ENCODE results near the gene PDCD1LG2.

PDCD1LG2 gene

DNA sequence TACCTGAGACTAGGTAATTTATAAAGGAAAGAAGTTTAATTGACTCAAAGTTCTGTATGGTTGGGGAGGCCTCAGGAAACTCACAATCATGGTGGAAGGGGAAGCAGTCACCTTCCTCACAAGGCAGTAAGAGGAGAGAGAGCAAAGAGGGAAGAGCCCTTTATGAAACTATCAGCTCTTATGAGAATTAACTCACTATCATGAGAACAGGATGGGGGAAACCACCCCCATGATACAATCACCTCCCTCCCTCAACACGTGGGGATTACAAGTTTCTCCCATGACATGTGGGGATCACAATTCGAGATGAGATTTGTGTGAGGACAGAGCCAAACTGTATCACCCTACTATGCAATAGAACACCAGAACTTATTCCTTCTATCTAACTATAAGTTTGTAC lies 32.1 kb upstream of the PDCD1LG2 start:
- no peaks in the 10 kb centered on the region for H3K27me3 ChIP-seq (ENCODE audit: insufficient read depth, poor library complexity, severe bottlenecking)
- DNase-seq (ENCODE audit: low read depth in 1 of 2, low spot score in 1 of 2): no peak
- no peak for TF ChIP-seq CTCF (IDR thresholded peaks at IDR 0.05; ENCODE audit: insufficient read depth, low read length)
- TF ChIP-seq SPI1 (IDR thresholded peaks at IDR 0.05; ENCODE audit: borderline replicate concordance, low read depth): no peak
- no peak overlapping the region for H3K4me3 ChIP-seq (replicated peaks; ENCODE audit: insufficient read depth, low read length)
- H3K27ac ChIP-seq (replicated peaks): no peak overlapping the region

DNA sequence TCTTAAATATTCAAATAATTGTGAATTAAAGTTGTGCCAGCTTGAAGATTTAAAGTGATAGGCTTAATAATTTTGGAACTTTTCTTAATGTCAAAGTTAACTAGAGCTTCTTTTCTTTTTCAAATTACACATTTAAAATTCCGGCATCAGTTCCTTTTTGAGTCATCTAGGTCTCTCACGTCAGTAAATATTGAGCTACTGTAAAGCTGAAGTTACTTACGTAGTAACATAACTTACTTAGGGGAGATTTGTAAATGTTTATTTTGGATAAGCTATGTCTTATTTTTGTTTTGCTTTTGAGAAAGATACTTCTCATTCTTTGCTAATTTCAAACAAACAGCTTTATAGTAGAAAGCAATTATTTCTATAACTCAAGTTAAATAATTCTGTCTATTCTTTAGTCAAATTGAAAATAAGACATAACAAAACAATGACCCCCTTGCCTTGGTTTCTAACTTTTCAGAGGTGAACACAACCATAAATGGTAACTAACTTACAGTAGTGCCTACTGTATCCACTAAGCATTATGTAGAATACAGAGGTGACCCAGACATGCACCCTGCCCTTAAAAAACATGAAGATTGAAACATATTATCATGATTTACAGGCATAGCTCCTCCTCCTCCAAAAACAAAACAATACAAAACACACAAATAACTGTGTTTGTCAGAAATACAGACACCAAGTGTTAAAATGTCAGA lies 30.2 kb upstream of the PDCD1LG2 start:
- DNase-seq (ENCODE audit: low read depth in 1 of 2, low spot score in 1 of 2): no peak
- Histone ChIP-seq H3K27me3 (ENCODE audit: insufficient read depth, poor library complexity, severe bottlenecking) (no peaks in the 10 kb centered on the region), H3K4me3 (replicated peaks; ENCODE audit: insufficient read depth, low read length) (no peak overlapping the region), H3K27ac (replicated peaks) (no peak overlapping the region)
- TF ChIP-seq SPI1 (IDR thresholded peaks at IDR 0.05; ENCODE audit: borderline replicate concordance, low read depth) (no peak), GABPA (IDR thresholded peaks at IDR 0.05; ENCODE audit: low read depth) (no peak), CTCF (IDR thresholded peaks at IDR 0.05; ENCODE audit: insufficient read depth, low read length) (no peak), REST (IDR thresholded peaks at IDR 0.05; ENCODE audit: insufficient replicate concordance, low read depth) (no peak)

DNA sequence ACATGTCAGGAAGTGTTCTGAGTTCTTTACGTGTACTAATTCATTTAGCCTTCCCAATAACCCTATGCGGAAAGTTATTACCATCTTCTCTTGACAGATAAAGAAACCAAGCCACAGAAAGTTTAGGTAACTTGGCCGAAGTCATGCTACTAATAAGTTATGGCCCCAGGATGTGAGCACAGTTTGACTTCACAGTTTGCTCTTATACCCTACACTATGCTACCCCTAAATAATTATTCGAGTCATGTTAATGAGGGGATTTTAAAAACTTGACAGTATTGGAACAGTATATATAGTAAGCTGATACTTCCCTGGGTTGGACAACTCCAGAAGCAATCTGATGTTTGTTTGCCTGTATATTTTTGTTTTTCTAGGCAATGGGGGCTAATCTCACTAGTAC lies 29.4 kb upstream of the PDCD1LG2 start:
- no peak for DNase-seq (ENCODE audit: low read depth in 1 of 2, low spot score in 1 of 2)
- Histone ChIP-seq H3K4me3 (replicated peaks; ENCODE audit: insufficient read depth, low read length) (no peak overlapping the region), H3K27me3 (ENCODE audit: insufficient read depth, poor library complexity, severe bottlenecking) (no peaks in the 10 kb centered on the region), H3K27ac (replicated peaks) (no peak overlapping the region)
- TF ChIP-seq CTCF (IDR thresholded peaks at IDR 0.05; ENCODE audit: insufficient read depth, low read length): no peak
- TF ChIP-seq REST (IDR thresholded peaks at IDR 0.05; ENCODE audit: insufficient replicate concordance, low read depth): no peak
- no peak for TF ChIP-seq POLR2AphosphoS5 (IDR thresholded peaks at IDR 0.05; ENCODE audit: low read depth)

Measured in HL-60 (cell line).